Measurements from ENCODE around the gene ATP8A2.

DNA sequence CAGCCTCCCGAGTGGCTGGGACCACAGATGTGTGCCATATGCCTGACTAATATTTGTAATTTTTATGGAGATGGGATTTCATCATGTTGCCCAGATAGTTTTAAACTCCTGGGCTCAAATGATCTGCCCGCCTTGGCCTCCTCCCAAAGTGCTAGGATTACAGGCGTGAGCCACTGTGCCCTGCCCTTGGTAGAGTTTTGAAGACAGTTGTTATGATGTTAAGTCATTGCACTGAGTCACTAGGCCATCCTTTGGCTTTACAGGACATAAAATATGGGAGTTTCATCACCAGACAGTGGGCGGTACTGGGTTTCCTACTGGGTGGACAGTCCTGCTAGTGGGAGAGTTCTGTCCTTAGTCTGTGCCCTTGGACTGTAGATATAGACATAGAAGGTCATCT is 282.5 kb downstream of the ATP8A2 start:
- TF ChIP-seq EZH2phosphoT487 (IDR thresholded peaks at IDR 0.05) (no peak), CTCF (IDR thresholded peaks at IDR 0.05) (no peak)

Measured in neural progenitor cell (in vitro differentiated cells).